H9 (cell line): ENCODE results near the gene ARPC5L. TPM values are rescaled to one million over a fixed set of nuclear protein-coding genes. Genes with fewer than 3 reads are reported as not detected.

Experiments used
- DNase-seq: peaks from one replicate; pipeline ENCODE4 v3.0.0-alpha.2; 2017
- H2AFZ ChIP-seq: one replicate; pipeline ENCODE4 v1.6.1; 2013; ENCODE audit warnings: mild to moderate bottlenecking, low read length, control low read depth, moderate library complexity
- H2AK5ac ChIP-seq: 2 replicates; pipeline ENCODE4 v1.6.1; 2013; ENCODE audit warnings: low read length, control low read depth, mixed read lengths; ENCODE audit not compliant: insufficient read length
- H2BK120ac ChIP-seq: one replicate; pipeline ENCODE4 v1.6.1; 2013; ENCODE audit warnings: low read depth, mild to moderate bottlenecking, low read length, control low read depth, inconsistent platforms; ENCODE audit not compliant: poor library complexity, severe bottlenecking
- H2BK12ac ChIP-seq: 2 replicates; pipeline ENCODE4 v1.6.1; 2013; ENCODE audit warnings: low read length, control low read depth, mixed read lengths, low read depth; ENCODE audit not compliant: insufficient read length
- H2BK15ac ChIP-seq: 2 replicates; pipeline ENCODE4 v1.6.1; 2013; ENCODE audit warnings: low read depth, low read length, control low read depth
- H2BK20ac ChIP-seq: one replicate; pipeline ENCODE4 v1.6.1; 2013; ENCODE audit warnings: low read depth, mild to moderate bottlenecking, low read length, control low read depth, inconsistent platforms; ENCODE audit not compliant: poor library complexity, severe bottlenecking
- H2BK5ac ChIP-seq: 2 replicates; pipeline ENCODE4 v1.6.1; 2013; ENCODE audit warnings: low read length, control low read depth, mixed read lengths; ENCODE audit not compliant: insufficient read length
- H3K14ac ChIP-seq: 2 replicates; pipeline ENCODE4 v1.6.1; 2013; ENCODE audit warnings: low read length, control low read depth; ENCODE audit not compliant: insufficient read depth
- H3K18ac ChIP-seq: 2 replicates; pipeline ENCODE4 v1.6.1; 2013; ENCODE audit warnings: low read depth, mild to moderate bottlenecking, mixed read lengths, low read length, control low read depth; ENCODE audit not compliant: insufficient read length
- H3K23ac ChIP-seq: 2 replicates; pipeline ENCODE4 v1.6.1; 2013; ENCODE audit warnings: low read length, control low read depth, mixed read lengths, low read depth; ENCODE audit not compliant: insufficient read length
- H3K23me2 ChIP-seq: 2 replicates; pipeline ENCODE4 v1.6.1; 2013; ENCODE audit warnings: low read depth, mild to moderate bottlenecking, mixed read lengths, low read length, control low read depth; ENCODE audit not compliant: insufficient read length, poor library complexity, severe bottlenecking
- H3K27ac ChIP-seq: 2 replicates; pipeline ENCODE4 v1.5.1; 2013; ENCODE audit warnings: low read length, control low read depth, mixed read lengths, low read depth; ENCODE audit not compliant: insufficient read length
- H3K27me3 ChIP-seq: 2 replicates; pipeline ENCODE4 v1.6.1; 2013; ENCODE audit warnings: low read length, control low read depth, inconsistent platforms; ENCODE audit not compliant: insufficient read depth
- H3K4ac ChIP-seq: 2 replicates; pipeline ENCODE4 v1.6.1; 2013; ENCODE audit warnings: low read depth, mild to moderate bottlenecking, control low read depth, inconsistent platforms, low read length, moderate library complexity
- H3K4me1 ChIP-seq: 2 replicates; pipeline ENCODE4 v1.6.1; 2013; ENCODE audit warnings: low read length, control low read depth, inconsistent platforms; ENCODE audit not compliant: insufficient read depth
- H3K4me2 ChIP-seq: 2 replicates; pipeline ENCODE4 v1.6.1; 2013; ENCODE audit warnings: low read length, control low read depth, mixed read lengths; ENCODE audit not compliant: insufficient read length, insufficient read depth
- H3K56ac ChIP-seq: 2 replicates; pipeline ENCODE4 v1.6.1; 2013; ENCODE audit warnings: low read depth, mild to moderate bottlenecking, mixed read lengths, low read length, control low read depth; ENCODE audit not compliant: insufficient read length
- H3K79me1 ChIP-seq: 2 replicates; pipeline ENCODE4 v1.6.1; 2013; ENCODE audit warnings: low read depth, mild to moderate bottlenecking, moderate library complexity, low read length, control low read depth, inconsistent platforms; ENCODE audit not compliant: insufficient read depth, poor library complexity, severe bottlenecking
- H3K79me2 ChIP-seq: 2 replicates; pipeline ENCODE4 v1.6.1; 2013; ENCODE audit warnings: low read length, control low read depth, inconsistent platforms; ENCODE audit not compliant: insufficient read depth
- H3K9ac ChIP-seq: 2 replicates; pipeline ENCODE4 v1.6.1; 2013; ENCODE audit warnings: low read length, control low read depth, mixed read lengths; ENCODE audit not compliant: insufficient read length; ENCODE audit errors: extremely low read depth
- H3K9me3 ChIP-seq: one replicate; pipeline ENCODE4 v1.6.1; 2013; ENCODE audit warnings: low read depth, low read length, inconsistent platforms; ENCODE audit not compliant: control insufficient read depth
- H3T11ph ChIP-seq: one replicate; pipeline ENCODE4 v1.6.1; 2013; ENCODE audit warnings: mild to moderate bottlenecking, low read length, control low read depth, inconsistent platforms
- H4K20me1 ChIP-seq: one replicate; pipeline ENCODE4 v1.6.1; 2013; ENCODE audit not compliant: control insufficient read depth, insufficient read length, insufficient read depth
- H4K5ac ChIP-seq: 2 replicates; pipeline ENCODE4 v1.6.1; 2013; ENCODE audit warnings: low read depth, mild to moderate bottlenecking, mixed read lengths, low read length, control low read depth; ENCODE audit not compliant: insufficient read length
- H4K8ac ChIP-seq: replicated peaks from 2 replicates; pipeline ENCODE4 v1.6.1; 2013; ENCODE audit warnings: low read length, control low read depth, mixed read lengths, low read depth; ENCODE audit not compliant: insufficient read length
- H4K91ac ChIP-seq: 2 replicates; pipeline ENCODE4 v1.6.1; 2013; ENCODE audit warnings: low read depth, mild to moderate bottlenecking, moderate library complexity, mixed read lengths, low read length, control low read depth; ENCODE audit not compliant: insufficient read length
- H3K27ac Mint-ChIP-seq, 3 experiments: 2 replicates in 2 of 3; 3 replicates in 1 of 3; pipeline ENCODE4 v1.8.0; 2020 to 2021; ENCODE audit warnings: mixed read lengths in 3 of 3, mild to moderate bottlenecking in 1 of 3, moderate library complexity in 1 of 3
- H3K27me3 Mint-ChIP-seq: 2 replicates; pipeline ENCODE4 v1.8.0; 2021; ENCODE audit warnings: low read depth, mild to moderate bottlenecking, moderate library complexity, mixed read lengths
- H3K36me3 Mint-ChIP-seq, 3 experiments: 2 replicates in 2 of 3; 3 replicates in 1 of 3; pipeline ENCODE4 v1.8.0; 2020 to 2021; ENCODE audit warnings: low read depth in 3 of 3, mixed read lengths in 3 of 3; ENCODE audit not compliant: insufficient read depth in 1 of 3
- H3K4me1 Mint-ChIP-seq, 2 experiments: 2 replicates each; pipeline ENCODE4 v1.8.0; 2020; ENCODE audit warnings: mixed read lengths in 2 of 2
- H3K4me3 Mint-ChIP-seq, 2 experiments: 2 replicates in 1 of 2; 3 replicates in 1 of 2; pipeline ENCODE4 v1.8.0; 2020 to 2021; ENCODE audit warnings: mild to moderate bottlenecking in 2 of 2, mixed read lengths in 2 of 2, moderate library complexity in 1 of 2
- H3K9me3 Mint-ChIP-seq, 2 experiments: 2 replicates in 1 of 2; 3 replicates in 1 of 2; pipeline ENCODE4 v1.8.0; 2020; ENCODE audit warnings: mild to moderate bottlenecking in 2 of 2, mixed read lengths in 2 of 2, moderate library complexity in 1 of 2
- CTCF ChIP-seq: fragments of 200-600 bp; sonication (generic); conservative IDR thresholded peaks from 3 replicates; pipeline ENCODE4 v1.8.0; 2021; ENCODE audit warnings: antibody characterized with exemption, mild to moderate bottlenecking
- WGBS: extraction: QIAGEN DNeasy Blood & Tissue Kit; methylation state at CpG from one replicate; pipeline ENCODE4 v1.1.7; 2013; ENCODE audit warnings: missing lambda C conversion rate, low lambda C conversion rate, mixed read lengths; ENCODE audit not compliant: insufficient read length; ENCODE audit errors: extremely low coverage; 5-methylcytosine and 5-hydroxymethylcytosine counted together
- total RNA-seq: library from RNA; stranded (reverse); gene quantifications from 2 replicates; pipeline ENCODE4 v1.2.1, GENCODE V29; 2021

ARPC5L gene
- total RNA-seq, 1 experiment from 2014 or later, result 67.7 TPM

DNA sequence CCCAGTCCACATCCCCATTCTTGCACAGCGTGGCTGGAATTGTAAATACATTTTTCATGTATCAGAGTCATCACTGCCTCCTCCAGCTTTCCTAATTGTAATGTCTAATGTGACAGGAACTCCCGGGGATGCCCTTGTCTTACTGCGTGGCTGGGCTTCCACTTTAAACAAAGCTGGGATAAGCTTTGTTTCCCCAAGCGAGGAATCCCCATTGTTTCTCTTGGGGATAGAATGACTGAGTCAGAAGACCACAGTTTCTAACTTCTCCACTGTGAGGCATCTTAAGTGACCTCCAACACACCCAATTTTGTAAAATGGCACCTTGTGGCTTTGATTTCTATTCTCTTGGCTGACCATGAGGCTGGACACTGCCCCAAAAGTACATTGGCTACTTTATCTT lies 22.4 kb downstream of the ARPC5L start:
- WGBS, result no CpG with 5 or more reads among the region's 4 CpGs
- Histone ChIP-seq H2BK12ac (no peak overlapping the region), H3K79me1 (no peaks in the 10 kb centered on the region), H3K9ac (no peak overlapping the region), H3K4me1 (peaks cover 12% of the 10 kb centered on the region), H3K79me2 (no peaks in the 10 kb centered on the region), H3K27ac (no peak overlapping the region), H2AK5ac (no peak overlapping the region), H4K5ac (no peak overlapping the region), H2BK20ac (no peak overlapping the region), H3K23me2 (no peaks in the 10 kb centered on the region), H2AFZ (no peak overlapping the region), H3K9me3 (no peaks in the 10 kb centered on the region), H2BK5ac (no peak overlapping the region), H2BK15ac (no peak overlapping the region), H3K27me3 (no peaks in the 10 kb centered on the region), H3T11ph (no peak overlapping the region), H3K18ac (no peak overlapping the region), H4K8ac (no peak overlapping the region), H4K20me1 (no peaks in the 10 kb centered on the region), H3K23ac (no peak overlapping the region), H4K91ac (no peak overlapping the region), H2BK120ac (no peak overlapping the region), H3K14ac (no peak overlapping the region), H3K56ac (no peak overlapping the region), H3K4ac (no peak overlapping the region), H3K4me2 (no peak overlapping the region)
- peaks cover 40 to 42% of the 10 kb centered on the region in 2 experiments for H3K4me1 Mint-ChIP-seq
- no peak for TF ChIP-seq CTCF
- DNase-seq, result no peak
- no peaks in the 10 kb centered on the region for H3K27me3 Mint-ChIP-seq
- peaks cover 3 to 17% (median 7%) of the 10 kb centered on the region in 3 experiments; a peak in 5 of 7 replicates for H3K36me3 Mint-ChIP-seq
- peak overlapping the region in 1 of 2 experiments; percentile 28; a peak in 1 of 5 replicates for H3K4me3 Mint-ChIP-seq
- H3K9me3 Mint-ChIP-seq, result no peaks in the 10 kb centered on the region
- peak overlapping the region in 1 of 3 experiments; percentile 86; a peak in 2 of 7 replicates for H3K27ac Mint-ChIP-seq
